ENCODE results near the gene MED16.

The MED16 gene

DNA sequence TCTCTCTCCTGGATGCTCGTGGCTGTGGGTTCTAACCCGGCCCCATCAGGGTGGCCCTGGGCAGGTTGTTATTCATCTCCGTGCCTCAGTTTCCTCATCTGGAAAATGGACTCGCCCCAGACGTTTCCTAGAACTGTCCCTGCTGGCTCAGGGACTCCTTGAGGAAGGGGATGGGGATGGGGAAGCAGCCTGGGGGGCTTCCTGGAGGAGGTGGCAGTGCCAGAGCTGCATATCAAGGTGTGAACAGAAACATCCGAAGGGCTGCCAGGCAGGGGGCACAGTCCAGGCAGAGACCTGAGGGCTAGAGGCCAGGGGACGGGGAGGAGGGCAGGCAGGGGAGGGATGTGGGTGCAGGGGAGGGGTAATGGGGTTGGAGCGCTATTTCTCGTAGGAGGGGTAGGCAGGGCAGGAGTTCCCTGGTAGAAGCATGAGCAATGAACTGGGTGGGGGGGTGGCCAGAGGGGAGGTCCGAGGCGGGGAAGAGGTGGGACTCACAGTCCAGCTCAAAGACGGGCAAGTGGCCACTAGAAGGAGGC, 44.5 kb downstream of the MED16 start:
- Histone ChIP-seq H3K79me2 (ENCODE audit: insufficient read depth, low read length) (no peaks in the 10 kb centered on the region), H3K4me1 (ENCODE audit: insufficient read depth, low read length, poor library complexity, severe bottlenecking) (no peaks in the 10 kb centered on the region), H3K4me2 (ENCODE audit: low read depth, low read length, poor library complexity, severe bottlenecking) (no peak overlapping the region), H3K9me2 (replicated peaks; ENCODE audit: low read depth, low read length) (no peaks in the 10 kb centered on the region), H3K9me3 (ENCODE audit: insufficient read depth, low read depth, low read length) (no peaks in the 10 kb centered on the region), H2AFZ (ENCODE audit: low read length) (no peak overlapping the region), H3K4me3 (ENCODE audit: low read length, poor library complexity, severe bottlenecking) (no peak overlapping the region), H3K36me3 (ENCODE audit: insufficient read depth, low read length) (no peaks in the 10 kb centered on the region), H4K20me1 (ENCODE audit: insufficient read depth, low read length, poor library complexity, severe bottlenecking) (no peaks in the 10 kb centered on the region), H3F3A (ENCODE audit: low read depth) (no peaks in the 10 kb centered on the region), H3K9ac (ENCODE audit: low read depth, low read length, poor library complexity, severe bottlenecking) (no peak overlapping the region), H3K27me3 (ENCODE audit: insufficient read depth, low read length, poor library complexity, severe bottlenecking) (no peaks in the 10 kb centered on the region)
- TF ChIP-seq EZH2phosphoT487 (IDR thresholded peaks at IDR 0.05; ENCODE audit: borderline replicate concordance), result no peak
- TF ChIP-seq, protein P1, sequence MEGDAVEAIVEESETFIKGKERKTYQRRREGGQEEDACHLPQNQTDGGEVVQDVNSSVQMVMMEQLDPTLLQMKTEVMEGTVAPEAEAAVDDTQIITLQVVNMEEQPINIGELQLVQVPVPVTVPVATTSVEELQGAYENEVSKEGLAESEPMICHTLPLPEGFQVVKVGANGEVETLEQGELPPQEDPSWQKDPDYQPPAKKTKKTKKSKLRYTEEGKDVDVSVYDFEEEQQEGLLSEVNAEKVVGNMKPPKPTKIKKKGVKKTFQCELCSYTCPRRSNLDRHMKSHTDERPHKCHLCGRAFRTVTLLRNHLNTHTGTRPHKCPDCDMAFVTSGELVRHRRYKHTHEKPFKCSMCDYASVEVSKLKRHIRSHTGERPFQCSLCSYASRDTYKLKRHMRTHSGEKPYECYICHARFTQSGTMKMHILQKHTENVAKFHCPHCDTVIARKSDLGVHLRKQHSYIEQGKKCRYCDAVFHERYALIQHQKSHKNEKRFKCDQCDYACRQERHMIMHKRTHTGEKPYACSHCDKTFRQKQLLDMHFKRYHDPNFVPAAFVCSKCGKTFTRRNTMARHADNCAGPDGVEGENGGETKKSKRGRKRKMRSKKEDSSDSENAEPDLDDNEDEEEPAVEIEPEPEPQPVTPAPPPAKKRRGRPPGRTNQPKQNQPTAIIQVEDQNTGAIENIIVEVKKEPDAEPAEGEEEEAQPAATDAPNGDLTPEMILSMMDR (conservative IDR thresholded peaks at IDR 0.05; ENCODE audit: low read length), result no peak

GRCh38 chr19:845707-846521, 47.1 kb downstream of the MED16 start:
- H3K9me3 ChIP-seq (ENCODE audit: insufficient read depth, low read depth, low read length), result no peaks in the 10 kb centered on the region
- no peak for TF ChIP-seq EZH2phosphoT487 (IDR thresholded peaks at IDR 0.05; ENCODE audit: borderline replicate concordance)
- TF ChIP-seq, protein P1 (conservative IDR thresholded peaks at IDR 0.05; ENCODE audit: low read length), result no peak
- no peaks in the 10 kb centered on the region for H3K27me3 ChIP-seq (ENCODE audit: insufficient read depth, low read length, poor library complexity, severe bottlenecking)
- no peak overlapping the region for H3K4me3 ChIP-seq (ENCODE audit: low read length, poor library complexity, severe bottlenecking)
- H3F3A ChIP-seq (ENCODE audit: low read depth), result no peaks in the 10 kb centered on the region
- H3K4me1 ChIP-seq (ENCODE audit: insufficient read depth, low read length, poor library complexity, severe bottlenecking), result no peaks in the 10 kb centered on the region
- H3K36me3 ChIP-seq (ENCODE audit: insufficient read depth, low read length), result no peaks in the 10 kb centered on the region
- H2AFZ ChIP-seq (ENCODE audit: low read length), result no peak overlapping the region
- H3K4me2 ChIP-seq (ENCODE audit: low read depth, low read length, poor library complexity, severe bottlenecking), result no peak overlapping the region
- H3K9me2 ChIP-seq (replicated peaks; ENCODE audit: low read depth, low read length), result no peaks in the 10 kb centered on the region
- no peak overlapping the region for H3K9ac ChIP-seq (ENCODE audit: low read depth, low read length, poor library complexity, severe bottlenecking)
- H4K20me1 ChIP-seq (ENCODE audit: insufficient read depth, low read length, poor library complexity, severe bottlenecking), result no peaks in the 10 kb centered on the region
- H3K79me2 ChIP-seq (ENCODE audit: insufficient read depth, low read length), result no peaks in the 10 kb centered on the region

GRCh38 chr19:844546-844971, 48.4 kb downstream of the MED16 start:
- Histone ChIP-seq H3K9me2 (replicated peaks; ENCODE audit: low read depth, low read length) (no peaks in the 10 kb centered on the region), H3K4me2 (ENCODE audit: low read depth, low read length, poor library complexity, severe bottlenecking) (no peak overlapping the region), H3K4me1 (ENCODE audit: insufficient read depth, low read length, poor library complexity, severe bottlenecking) (no peaks in the 10 kb centered on the region), H3K79me2 (ENCODE audit: insufficient read depth, low read length) (no peaks in the 10 kb centered on the region), H3K4me3 (ENCODE audit: low read length, poor library complexity, severe bottlenecking) (no peak overlapping the region), H3F3A (ENCODE audit: low read depth) (no peaks in the 10 kb centered on the region), H3K9me3 (ENCODE audit: insufficient read depth, low read depth, low read length) (no peaks in the 10 kb centered on the region), H3K27me3 (ENCODE audit: insufficient read depth, low read length, poor library complexity, severe bottlenecking) (no peaks in the 10 kb centered on the region), H4K20me1 (ENCODE audit: insufficient read depth, low read length, poor library complexity, severe bottlenecking) (no peaks in the 10 kb centered on the region), H3K36me3 (ENCODE audit: insufficient read depth, low read length) (no peaks in the 10 kb centered on the region), H3K9ac (ENCODE audit: low read depth, low read length, poor library complexity, severe bottlenecking) (no peak overlapping the region), H2AFZ (ENCODE audit: low read length) (no peak overlapping the region)
- TF ChIP-seq, protein P1 (conservative IDR thresholded peaks at IDR 0.05; ENCODE audit: low read length), result no peak
- no peak for TF ChIP-seq EZH2phosphoT487 (IDR thresholded peaks at IDR 0.05; ENCODE audit: borderline replicate concordance)
